ENCODE results near the gene HIVEP3. TPM values are rescaled to one million over a fixed set of nuclear protein-coding genes. Genes with fewer than 3 reads are reported as not detected.

HIVEP3 gene
- total and polyA plus RNA-seq, 2 experiments from 2014 or later = 0.57 to 5.9 TPM

DNA sequence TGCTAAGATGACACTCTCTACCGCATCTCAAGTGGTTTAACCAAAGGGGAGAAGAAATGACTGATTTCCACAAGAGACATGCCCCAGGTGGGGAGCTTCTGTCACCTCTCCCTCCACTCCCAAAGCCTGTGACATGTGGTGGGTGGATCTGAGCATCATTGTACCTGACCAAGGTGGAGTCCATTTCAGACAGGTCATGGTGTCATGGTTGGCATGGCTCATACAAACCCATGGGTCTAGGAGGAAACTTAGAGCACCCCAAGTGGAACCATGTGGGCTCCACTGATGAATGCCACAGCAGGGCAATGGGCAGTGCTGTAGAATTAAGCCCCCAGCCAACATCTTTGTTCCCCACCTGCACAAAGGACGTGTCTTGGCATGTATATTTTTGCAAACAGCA, 302.7 kb downstream of the HIVEP3 start:
- Histone ChIP-seq H3K79me2 (no peaks in the 10 kb centered on the region), H3K9me3 (ENCODE audit: low read depth) (no peaks in the 10 kb centered on the region), H3K36me3 (replicated peaks; ENCODE audit: insufficient read depth, low read depth) (no peaks in the 10 kb centered on the region), H3K9me2 (replicated peaks; ENCODE audit: insufficient read depth) (no peaks in the 10 kb centered on the region), H3K4me2 (no peak overlapping the region), H3K4me3 (no peak overlapping the region), H4K20me1 (ENCODE audit: insufficient read depth, poor library complexity, severe bottlenecking) (no peaks in the 10 kb centered on the region), H3K27me3 (no peaks in the 10 kb centered on the region), H3K4me1 (ENCODE audit: insufficient read depth) (no peaks in the 10 kb centered on the region), H2AFZ (no peak overlapping the region), H3K27ac (no peak overlapping the region)
- no peak for TF ChIP-seq CTCF (IDR thresholded peaks at IDR 0.05; ENCODE audit: poor library complexity)
- no peak for TF ChIP-seq EZH2 (IDR thresholded peaks at IDR 0.05; ENCODE audit: borderline replicate concordance)
- no peak for TF ChIP-seq EZH2phosphoT487 (IDR thresholded peaks at IDR 0.05; ENCODE audit: low read depth, severe bottlenecking, unreplicated experiment)
- no peak for DNase-seq (ENCODE audit: low spot score)
- 94% methylated on average over 2 of the region's 2 CpGs for WGBS (ENCODE audit: low lambda C conversion rate, missing lambda C conversion rate)

DNA sequence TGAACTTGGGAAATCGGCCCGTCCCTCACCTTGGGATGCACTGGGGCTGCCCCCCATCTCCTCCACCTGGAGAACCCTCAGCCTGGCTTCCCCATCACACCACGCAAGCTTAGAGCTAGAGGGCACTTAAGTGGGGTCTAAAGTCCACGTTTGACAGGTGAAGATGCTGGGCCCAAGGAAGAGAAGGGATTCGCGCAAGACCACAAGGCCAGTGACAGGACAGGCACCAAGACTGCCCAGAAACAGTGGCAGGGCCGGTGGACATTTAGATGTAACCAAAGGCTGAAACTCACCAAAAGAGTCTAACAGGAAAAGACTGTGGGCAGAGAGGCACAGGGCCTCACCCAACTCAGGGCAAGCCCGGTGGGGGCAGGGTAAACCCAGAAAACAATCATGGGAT, 303.4 kb downstream of the HIVEP3 start:
- H3K4me2 ChIP-seq = no peak overlapping the region
- no peak overlapping the region for H3K4me3 ChIP-seq
- no peak for TF ChIP-seq EZH2phosphoT487 (IDR thresholded peaks at IDR 0.05; ENCODE audit: low read depth, severe bottlenecking, unreplicated experiment)
- TF ChIP-seq CTCF (IDR thresholded peaks at IDR 0.05; ENCODE audit: poor library complexity) = no peak
- no peak for TF ChIP-seq EZH2 (IDR thresholded peaks at IDR 0.05; ENCODE audit: borderline replicate concordance)
- H3K9me2 ChIP-seq (replicated peaks; ENCODE audit: insufficient read depth) = no peaks in the 10 kb centered on the region
- no peak for DNase-seq (ENCODE audit: low spot score)
- H3K9me3 ChIP-seq (ENCODE audit: low read depth) = no peaks in the 10 kb centered on the region
- no peaks in the 10 kb centered on the region for H3K4me1 ChIP-seq (ENCODE audit: insufficient read depth)
- no peaks in the 10 kb centered on the region for H3K27me3 ChIP-seq
- H3K79me2 ChIP-seq = no peaks in the 10 kb centered on the region
- WGBS (ENCODE audit: low lambda C conversion rate, missing lambda C conversion rate) = 91% methylated on average over 8 of the region's 8 CpGs
- no peaks in the 10 kb centered on the region for H4K20me1 ChIP-seq (ENCODE audit: insufficient read depth, poor library complexity, severe bottlenecking)
- no peaks in the 10 kb centered on the region for H3K36me3 ChIP-seq (replicated peaks; ENCODE audit: insufficient read depth, low read depth)
- no peak overlapping the region for H2AFZ ChIP-seq
- H3K27ac ChIP-seq = no peak overlapping the region

- Histone ChIP-seq H3K27me3 (no peaks in the 10 kb centered on the region), H3K4me1 (ENCODE audit: insufficient read depth) (no peaks in the 10 kb centered on the region), H2AFZ (no peak overlapping the region), H3K4me3 (no peak overlapping the region), H4K20me1 (ENCODE audit: insufficient read depth, poor library complexity, severe bottlenecking) (no peaks in the 10 kb centered on the region), H3K9me3 (ENCODE audit: low read depth) (no peaks in the 10 kb centered on the region), H3K9me2 (replicated peaks; ENCODE audit: insufficient read depth) (no peaks in the 10 kb centered on the region), H3K27ac (no peak overlapping the region), H3K36me3 (replicated peaks; ENCODE audit: insufficient read depth, low read depth) (no peaks in the 10 kb centered on the region), H3K79me2 (no peaks in the 10 kb centered on the region), H3K4me2 (no peak overlapping the region)
- 90% methylated on average over 6 of the region's 6 CpGs for WGBS (ENCODE audit: low lambda C conversion rate, missing lambda C conversion rate)
- no peak for DNase-seq (ENCODE audit: low spot score)
- TF ChIP-seq EZH2 (IDR thresholded peaks at IDR 0.05; ENCODE audit: borderline replicate concordance) (no peak), EZH2phosphoT487 (IDR thresholded peaks at IDR 0.05; ENCODE audit: low read depth, severe bottlenecking, unreplicated experiment) (no peak), CTCF (IDR thresholded peaks at IDR 0.05; ENCODE audit: poor library complexity) (no peak)
Measured at GRCh38 chr1:41614818-41615217, 303.9 kb downstream of the HIVEP3 start.
